GM18909 (cell line): ENCODE results near the gene NT5M.
"Not testable (repeated sequence)": the region's sequence is repeated elsewhere in the genome, so short reads cannot be mapped to it uniquely, and the experiment has no call there.

Experiments used
- ATAC-seq: cut with Tn5 transposase; IDR thresholded peaks from one replicate; pipeline ENCODE4 v1.9.1; 2021; ENCODE audit warnings: mild to moderate bottlenecking; ENCODE audit not compliant: unreplicated experiment, poor library complexity

NT5M gene

GRCh38 chr17:17366235-17366634, 63.1 kb downstream of the NT5M start:
- no peak for ATAC-seq

GRCh38 chr17:17366941-17367875, 64.0 kb downstream of the NT5M start:
- ATAC-seq = no peak

GRCh38 chr17:17367931-17368330, 64.8 kb downstream of the NT5M start:
- ATAC-seq = no peak

GRCh38 chr17:17370711-17371110, 67.5 kb downstream of the NT5M start:
- ATAC-seq = no peak

- no peak for ATAC-seq
Observed at GRCh38 chr17:17372856-17373520, 69.8 kb downstream of the NT5M start.

GRCh38 chr17:17375841-17376240, 72.7 kb downstream of the NT5M start:
- ATAC-seq = no peak

- no peak for ATAC-seq
Observed at GRCh38 chr17:17376362-17376761, 73.2 kb downstream of the NT5M start.

- ATAC-seq = no peak
Observed at GRCh38 chr17:17377071-17377967, 74.1 kb downstream of the NT5M start.

- no peak for ATAC-seq
Observed at GRCh38 chr17:17379197-17379991, 76.2 kb downstream of the NT5M start.

GRCh38 chr17:17380145-17380925, 77.2 kb downstream of the NT5M start:
- ATAC-seq = no peak

GRCh38 chr17:17381446-17382064, 78.4 kb downstream of the NT5M start:
- ATAC-seq = no peak

- ATAC-seq = no peak
Observed at GRCh38 chr17:17382065-17382459, 78.9 kb downstream of the NT5M start.

GRCh38 chr17:17382971-17383370, 79.8 kb downstream of the NT5M start:
- ATAC-seq = no peak

GRCh38 chr17:17383431-17384290, 80.5 kb downstream of the NT5M start:
- not testable (repeated sequence) for ATAC-seq

GRCh38 chr17:17384291-17384615, 81.1 kb downstream of the NT5M start:
- ATAC-seq = no peak

GRCh38 chr17:17384961-17385360, 81.8 kb downstream of the NT5M start:
- ATAC-seq = no peak

GRCh38 chr17:17385491-17385890, 82.3 kb downstream of the NT5M start:
- no peak for ATAC-seq
